Measurements from ENCODE around the gene LPCAT4. TPM values are rescaled to one million over a fixed set of nuclear protein-coding genes. Genes with fewer than 3 reads are reported as not detected.

The LPCAT4 gene
- total RNA-seq, 2 experiments from 2014 or later = 44.3 to 74.5 TPM

- Histone ChIP-seq H4K20me1 (ENCODE audit: insufficient read depth, low read length) (no peaks in the 10 kb centered on the region), H2AFZ (ENCODE audit: low read length) (no peak overlapping the region), H3K27ac (ENCODE audit: low read depth, low read length, poor library complexity, severe bottlenecking) (no peak overlapping the region), H3K4me2 (ENCODE audit: low read length) (no peak overlapping the region), H3K9me3 (ENCODE audit: low read length) (no peaks in the 10 kb centered on the region), H3K79me2 (ENCODE audit: insufficient read depth, low read depth, low read length) (no peaks in the 10 kb centered on the region), H3K9me2 (ENCODE audit: insufficient read depth, low read length) (no peaks in the 10 kb centered on the region), H3K4me3 (ENCODE audit: low read depth, low read length, poor library complexity, severe bottlenecking) (no peak overlapping the region), H3K4me1 (ENCODE audit: insufficient read depth, low read length, poor library complexity, severe bottlenecking) (peaks cover 6% of the 10 kb centered on the region), H3K36me3 (ENCODE audit: insufficient read depth, low read length) (no peaks in the 10 kb centered on the region)
- POLR2A ChIA-PET = interaction anchor here (1.0 to 1.5 kb wide), 2 partner anchors 9 to 18 kb away, joined by 3 to 4 read pairs; partner anchors contain the start of genes NOP10 and NUTM1
- intact Hi-C loops (cut with micrococcal nuclease; ENCODE audit: unreplicated experiment) = no loop called here
- no TSS peak for BruUV-seq (replicated peaks)
- no peak for DNase-seq (ENCODE audit: low spot score)
- TF ChIP-seq EZH2phosphoT487 (IDR thresholded peaks at IDR 0.05; ENCODE audit: borderline replicate concordance, low read depth, low read length) (no peak), CTCF (conservative IDR thresholded peaks at IDR 0.05; ENCODE audit: low read length) (no peak)
- CTCF ChIA-PET (ENCODE audit: unreplicated experiment) = no interaction called here
These were observed 42.1 kb downstream of the LPCAT4 start for GRCh38 chr15:34324933-34325332.

- no peaks in the 10 kb centered on the region for H3K9me2 ChIP-seq (ENCODE audit: insufficient read depth, low read length)
- H3K4me1 ChIP-seq (ENCODE audit: insufficient read depth, low read length, poor library complexity, severe bottlenecking) = peaks cover 12% of the 10 kb centered on the region
- no peak overlapping the region for H3K4me2 ChIP-seq (ENCODE audit: low read length)
- no peaks in the 10 kb centered on the region for H3K36me3 ChIP-seq (ENCODE audit: insufficient read depth, low read length)
- no peak overlapping the region for H2AFZ ChIP-seq (ENCODE audit: low read length)
- TF ChIP-seq EZH2phosphoT487 (IDR thresholded peaks at IDR 0.05; ENCODE audit: borderline replicate concordance, low read depth, low read length) (no peak), CTCF (conservative IDR thresholded peaks at IDR 0.05; ENCODE audit: low read length) (no peak)
- no peak overlapping the region for H3K27ac ChIP-seq (ENCODE audit: low read depth, low read length, poor library complexity, severe bottlenecking)
- no peak overlapping the region for H3K4me3 ChIP-seq (ENCODE audit: low read depth, low read length, poor library complexity, severe bottlenecking)
- no peaks in the 10 kb centered on the region for H4K20me1 ChIP-seq (ENCODE audit: insufficient read depth, low read length)
- CTCF ChIA-PET (ENCODE audit: unreplicated experiment) = no interaction called here
- H3K9me3 ChIP-seq (ENCODE audit: low read length) = no peaks in the 10 kb centered on the region
- intact Hi-C loops (cut with micrococcal nuclease; ENCODE audit: unreplicated experiment) = no loop called here
- H3K79me2 ChIP-seq (ENCODE audit: insufficient read depth, low read depth, low read length) = no peaks in the 10 kb centered on the region
- POLR2A ChIA-PET = interaction anchor here (1.0 kb wide), 1 partner anchor 14 kb away, joined by 4 read pairs; no protein-coding TSS in a partner anchor
- DNase-seq (ENCODE audit: low spot score) = no peak
- no TSS peak for BruUV-seq (replicated peaks)
These were observed 43.8 kb downstream of the LPCAT4 start for GRCh38 chr15:34323217-34323616.

GRCh38 chr15:34318277-34319079 is 48.5 kb downstream of the LPCAT4 start:
- peak overlapping the region; percentile 94 for H2AFZ ChIP-seq (ENCODE audit: low read length)
- TF ChIP-seq CTCF (conservative IDR thresholded peaks at IDR 0.05; ENCODE audit: low read length) (no peak), EZH2phosphoT487 (IDR thresholded peaks at IDR 0.05; ENCODE audit: borderline replicate concordance, low read depth, low read length) (no peak)
- no TSS peak for BruUV-seq (replicated peaks)
- H4K20me1 ChIP-seq (ENCODE audit: insufficient read depth, low read length) = no peaks in the 10 kb centered on the region
- no peak overlapping the region for H3K27ac ChIP-seq (ENCODE audit: low read depth, low read length, poor library complexity, severe bottlenecking)
- ChIA-PET POLR2A (interaction anchor here (1.2 kb wide), 2 partner anchors 10 to 19 kb away, joined by 3 read pairs; no protein-coding TSS in a partner anchor), CTCF (ENCODE audit: unreplicated experiment) (no interaction called here)
- peak; percentile 23 for DNase-seq (ENCODE audit: low spot score)
- no peaks in the 10 kb centered on the region for H3K36me3 ChIP-seq (ENCODE audit: insufficient read depth, low read length)
- no peaks in the 10 kb centered on the region for H3K9me3 ChIP-seq (ENCODE audit: low read length)
- peak overlapping the region; percentile 66 for H3K4me3 ChIP-seq (ENCODE audit: low read depth, low read length, poor library complexity, severe bottlenecking)
- H3K4me1 ChIP-seq (ENCODE audit: insufficient read depth, low read length, poor library complexity, severe bottlenecking) = peaks cover 7% of the 10 kb centered on the region
- intact Hi-C loops (cut with micrococcal nuclease; ENCODE audit: unreplicated experiment) = no loop called here
- no peaks in the 10 kb centered on the region for H3K79me2 ChIP-seq (ENCODE audit: insufficient read depth, low read depth, low read length)
- no peaks in the 10 kb centered on the region for H3K9me2 ChIP-seq (ENCODE audit: insufficient read depth, low read length)
- peak overlapping the region; percentile 50 for H3K4me2 ChIP-seq (ENCODE audit: low read length)

Data from OCI-LY7 (cell line).